GM10266 (cell line): Measurements from ENCODE around the gene RSPH1.
"Not testable (repeated sequence)": the region's sequence is repeated elsewhere in the genome, so short reads cannot be mapped to it uniquely, and the experiment has no call there.

ENCODE experiments used
- DNase-seq: peaks from one replicate; pipeline ENCODE4 v3.0.0; 2012; ENCODE audit errors: extremely low spot score
- TF ChIP-seq, protein P1 (sequence below): IDR thresholded peaks from 2 replicates; pipeline ENCODE4 v1.5.1; 2012; ENCODE audit warnings: mild to moderate bottlenecking, low read depth; ENCODE audit not compliant: control insufficient read depth, insufficient read depth; ENCODE audit errors: missing control alignments

RSPH1 gene

DNA sequence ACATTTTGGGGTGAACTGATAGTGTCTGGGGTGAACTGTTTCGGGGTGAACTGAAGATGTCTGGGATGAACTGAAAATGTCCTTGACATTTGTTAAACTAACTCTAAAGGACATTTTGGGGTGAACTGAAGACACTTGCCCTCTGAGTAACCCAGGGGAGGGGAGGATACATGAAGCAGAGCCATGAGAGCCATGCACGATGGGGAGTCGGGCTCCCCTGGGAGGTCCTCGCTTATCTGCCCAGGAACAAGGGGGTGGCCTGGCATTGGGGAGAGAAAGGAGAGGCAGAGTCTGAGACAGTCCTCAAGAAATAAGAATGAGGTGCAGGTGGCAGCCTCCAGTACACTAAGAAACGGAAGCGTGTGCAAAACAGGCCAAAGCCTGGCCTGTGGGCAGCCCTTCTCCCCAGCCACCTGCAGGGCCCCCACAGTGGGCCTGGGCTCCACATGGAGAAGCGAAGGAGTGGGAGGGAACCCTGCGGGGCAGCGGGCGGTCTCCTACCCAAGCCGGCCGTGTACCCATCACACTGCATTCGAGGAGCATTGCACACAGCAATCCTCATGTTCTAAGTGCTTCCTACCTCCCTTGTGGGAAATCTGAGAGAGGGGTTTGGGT lies 24.2 kb downstream of the RSPH1 start:
- no peak for DNase-seq
- TF ChIP-seq, protein P1, sequence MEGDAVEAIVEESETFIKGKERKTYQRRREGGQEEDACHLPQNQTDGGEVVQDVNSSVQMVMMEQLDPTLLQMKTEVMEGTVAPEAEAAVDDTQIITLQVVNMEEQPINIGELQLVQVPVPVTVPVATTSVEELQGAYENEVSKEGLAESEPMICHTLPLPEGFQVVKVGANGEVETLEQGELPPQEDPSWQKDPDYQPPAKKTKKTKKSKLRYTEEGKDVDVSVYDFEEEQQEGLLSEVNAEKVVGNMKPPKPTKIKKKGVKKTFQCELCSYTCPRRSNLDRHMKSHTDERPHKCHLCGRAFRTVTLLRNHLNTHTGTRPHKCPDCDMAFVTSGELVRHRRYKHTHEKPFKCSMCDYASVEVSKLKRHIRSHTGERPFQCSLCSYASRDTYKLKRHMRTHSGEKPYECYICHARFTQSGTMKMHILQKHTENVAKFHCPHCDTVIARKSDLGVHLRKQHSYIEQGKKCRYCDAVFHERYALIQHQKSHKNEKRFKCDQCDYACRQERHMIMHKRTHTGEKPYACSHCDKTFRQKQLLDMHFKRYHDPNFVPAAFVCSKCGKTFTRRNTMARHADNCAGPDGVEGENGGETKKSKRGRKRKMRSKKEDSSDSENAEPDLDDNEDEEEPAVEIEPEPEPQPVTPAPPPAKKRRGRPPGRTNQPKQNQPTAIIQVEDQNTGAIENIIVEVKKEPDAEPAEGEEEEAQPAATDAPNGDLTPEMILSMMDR = no peak

DNA sequence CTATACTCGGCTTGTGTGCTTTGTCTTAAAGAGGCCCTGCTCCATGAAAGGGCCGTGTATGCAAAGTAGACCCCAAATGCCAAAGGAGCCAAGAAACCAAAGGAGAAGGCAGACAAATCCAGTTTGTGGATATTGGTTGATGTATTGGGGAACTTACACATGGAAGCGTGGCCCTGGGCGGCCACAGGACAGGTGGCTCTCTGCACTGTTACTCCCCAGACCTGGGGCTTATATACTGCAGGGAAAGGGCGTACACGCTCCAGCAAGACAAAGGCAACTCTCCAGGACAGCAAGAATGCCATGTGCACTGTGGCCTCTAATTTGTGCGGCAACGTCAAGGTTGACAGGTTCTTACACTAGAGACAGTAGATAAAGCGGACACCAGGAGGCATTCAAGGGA lies 24.8 kb downstream of the RSPH1 start:
- TF ChIP-seq, protein P1 = no peak
- no peak for DNase-seq

DNA sequence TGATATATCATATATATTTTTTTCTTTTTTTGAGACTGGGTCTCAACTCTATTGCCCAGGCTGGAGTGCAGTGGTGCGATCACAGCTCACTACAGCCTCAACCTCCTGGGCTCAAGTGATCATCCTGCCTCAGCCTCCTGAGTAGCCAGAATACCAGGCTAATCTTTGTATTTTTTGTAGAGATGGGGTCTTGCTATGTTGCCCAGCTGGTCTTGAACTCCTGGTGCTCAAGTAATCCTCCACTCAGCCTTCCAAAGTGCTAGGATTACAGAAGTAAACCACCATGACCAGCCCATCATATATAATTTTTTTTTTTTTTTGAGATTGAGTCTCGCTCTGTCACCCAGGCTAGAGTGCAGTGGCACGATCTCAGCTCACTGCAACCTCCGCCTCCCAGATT lies 26.3 kb downstream of the RSPH1 start:
- DNase-seq = not testable (repeated sequence)

DNA sequence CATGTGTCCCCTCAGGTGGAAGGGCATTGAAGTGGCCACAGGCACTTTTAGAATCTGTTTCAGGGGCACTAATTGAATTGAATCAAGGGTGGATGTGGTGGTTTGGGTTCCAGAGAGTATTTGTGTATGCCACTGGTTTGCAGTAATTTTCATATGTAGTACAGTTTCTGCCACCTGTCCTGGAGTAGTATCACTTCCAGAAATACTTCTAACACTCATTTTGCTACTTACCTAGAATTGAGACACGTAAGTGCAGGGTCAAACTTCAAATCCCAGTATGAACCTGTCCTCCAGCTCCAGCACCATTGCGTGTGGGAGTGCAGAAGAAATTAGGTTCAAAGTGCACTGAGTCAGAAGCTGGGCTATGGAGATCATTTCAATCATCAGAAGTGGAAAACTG lies 26.8 kb downstream of the RSPH1 start:
- DNase-seq = no peak
- TF ChIP-seq, protein P1 = no peak

DNA sequence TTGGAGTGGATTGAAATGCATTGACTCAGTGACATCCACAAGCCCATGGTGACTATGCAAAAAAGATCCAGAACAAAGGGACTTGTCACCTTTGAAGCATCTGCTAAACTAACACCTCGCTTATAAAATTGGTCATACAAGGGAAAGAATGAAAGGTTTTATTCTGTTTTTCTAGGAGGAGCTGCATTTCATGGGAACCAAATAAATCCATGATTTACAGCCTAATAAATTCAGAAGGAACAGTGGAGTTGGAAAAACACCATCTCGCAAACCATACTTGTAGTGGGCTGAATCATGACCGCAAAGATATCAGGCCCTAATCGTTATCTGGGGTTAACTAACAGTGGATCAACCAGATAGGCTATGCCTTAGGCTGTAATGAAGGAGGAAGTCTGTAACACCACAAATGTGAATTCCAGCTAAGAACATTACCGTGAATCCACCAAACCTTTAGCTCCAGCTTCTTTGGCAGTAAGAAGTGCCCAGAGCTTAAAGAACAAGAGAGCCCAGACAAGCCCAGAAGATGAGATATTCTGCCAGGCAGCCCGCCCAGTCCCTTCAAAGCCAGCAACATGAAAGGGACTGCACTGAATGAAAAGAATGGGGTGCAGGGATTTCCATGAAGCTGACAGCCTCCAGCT lies 27.4 kb downstream of the RSPH1 start:
- DNase-seq = no peak
- TF ChIP-seq, protein P1 = no peak

DNA sequence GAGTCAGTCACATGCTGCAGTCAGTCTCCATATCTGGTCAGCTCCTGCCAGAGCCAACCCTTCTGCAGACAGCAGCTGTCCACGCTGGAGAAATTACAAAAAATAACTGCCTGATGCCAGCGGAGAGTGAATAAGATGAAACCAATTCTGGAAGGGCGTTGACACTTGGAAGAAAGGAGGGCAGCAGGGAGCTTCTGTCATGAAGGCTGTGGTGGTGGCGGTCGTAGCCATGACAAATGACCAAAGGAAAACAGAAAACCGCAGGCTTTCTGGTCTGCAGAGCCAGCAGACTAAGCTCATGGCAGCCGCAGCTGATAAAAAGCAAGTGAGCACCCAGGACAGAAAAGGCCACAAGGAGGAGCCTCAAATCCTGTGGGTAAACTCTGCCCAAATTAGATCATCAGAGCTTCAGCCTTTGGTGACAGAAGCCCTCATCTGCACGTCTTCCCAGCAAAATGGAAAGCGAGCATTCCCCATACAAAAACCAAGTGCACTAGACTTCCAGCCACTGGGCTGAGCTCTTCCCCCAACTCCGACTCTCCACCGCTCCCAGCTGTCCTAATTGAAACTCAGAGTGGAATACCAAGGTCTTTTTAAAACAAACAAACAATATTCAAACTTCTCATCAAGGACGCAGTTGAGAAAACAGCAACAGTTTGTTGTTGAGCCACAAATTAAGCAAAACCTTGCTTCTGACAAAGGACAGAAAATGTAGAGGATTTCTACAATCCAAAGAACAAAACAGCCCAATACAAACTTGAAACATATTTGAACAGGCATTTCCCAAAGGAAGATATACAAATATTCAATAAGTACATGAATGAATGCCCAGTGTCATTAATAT lies 28.7 kb downstream of the RSPH1 start:
- TF ChIP-seq, protein P1 = peak; percentile 39
- peak; percentile 52 for DNase-seq

DNA sequence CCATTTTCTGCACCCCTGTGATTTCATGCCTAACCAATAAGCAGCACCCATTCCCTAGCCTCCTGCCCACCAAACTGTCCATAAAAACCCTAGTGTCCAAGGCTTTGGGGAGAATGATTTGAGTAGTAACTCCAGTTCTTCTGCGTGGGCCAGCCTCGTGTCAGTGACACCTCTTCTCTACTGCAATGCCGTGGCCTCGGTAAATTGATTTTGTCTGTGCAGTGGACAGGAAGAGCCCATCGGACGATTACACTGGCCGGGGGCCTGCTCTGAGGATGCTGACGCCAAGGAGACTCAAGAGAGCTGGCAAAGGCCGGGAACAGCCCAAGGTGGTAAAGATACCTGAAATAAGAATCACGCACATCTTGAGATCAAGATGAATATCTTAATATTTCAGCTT lies 29.3 kb downstream of the RSPH1 start:
- TF ChIP-seq, protein P1 = no peak
- DNase-seq = no peak
